ENCODE results near the gene SNX32.

DNA sequence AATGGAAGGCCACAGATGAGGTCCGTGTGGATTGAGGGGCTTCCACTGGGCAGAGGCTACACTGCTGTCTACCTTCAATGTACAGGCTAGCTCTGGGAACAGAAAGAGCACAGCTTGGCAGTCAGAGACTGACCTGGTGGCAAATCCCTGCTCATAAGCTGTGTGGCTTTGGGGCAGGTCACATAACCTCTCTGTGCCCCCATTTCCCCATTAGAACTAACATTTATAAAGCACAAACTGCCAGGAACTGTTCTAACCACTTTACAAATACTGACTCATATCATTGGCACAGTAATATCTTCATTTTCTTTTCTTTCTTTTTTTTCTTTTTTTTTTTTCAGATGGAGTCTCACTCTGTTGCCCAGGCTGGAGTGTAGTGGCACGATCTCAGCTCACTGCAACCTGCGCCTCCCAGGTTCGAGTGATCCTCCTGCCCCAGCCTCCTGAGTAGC is 63.3 kb downstream of the SNX32 start:
- TF ChIP-seq, protein P1, sequence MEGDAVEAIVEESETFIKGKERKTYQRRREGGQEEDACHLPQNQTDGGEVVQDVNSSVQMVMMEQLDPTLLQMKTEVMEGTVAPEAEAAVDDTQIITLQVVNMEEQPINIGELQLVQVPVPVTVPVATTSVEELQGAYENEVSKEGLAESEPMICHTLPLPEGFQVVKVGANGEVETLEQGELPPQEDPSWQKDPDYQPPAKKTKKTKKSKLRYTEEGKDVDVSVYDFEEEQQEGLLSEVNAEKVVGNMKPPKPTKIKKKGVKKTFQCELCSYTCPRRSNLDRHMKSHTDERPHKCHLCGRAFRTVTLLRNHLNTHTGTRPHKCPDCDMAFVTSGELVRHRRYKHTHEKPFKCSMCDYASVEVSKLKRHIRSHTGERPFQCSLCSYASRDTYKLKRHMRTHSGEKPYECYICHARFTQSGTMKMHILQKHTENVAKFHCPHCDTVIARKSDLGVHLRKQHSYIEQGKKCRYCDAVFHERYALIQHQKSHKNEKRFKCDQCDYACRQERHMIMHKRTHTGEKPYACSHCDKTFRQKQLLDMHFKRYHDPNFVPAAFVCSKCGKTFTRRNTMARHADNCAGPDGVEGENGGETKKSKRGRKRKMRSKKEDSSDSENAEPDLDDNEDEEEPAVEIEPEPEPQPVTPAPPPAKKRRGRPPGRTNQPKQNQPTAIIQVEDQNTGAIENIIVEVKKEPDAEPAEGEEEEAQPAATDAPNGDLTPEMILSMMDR (IDR thresholded peaks at IDR 0.05) = no peak
- no peak for TF ChIP-seq POLR2A (IDR thresholded peaks at IDR 0.05)

Data from uterus (tissue), 2 donors.